Ovary (tissue), 3 donors: ENCODE data around the gene R3HDM2.

Experiments used
- POLR2A ChIP-seq: fragments of 450-650 bp; IDR thresholded peaks from one replicate; pipeline ENCODE4 v1.6.1; 2017; ENCODE audit warnings: antibody characterized with exemption, mild to moderate bottlenecking, moderate library complexity
- TF ChIP-seq, protein P1 (sequence below), 3 donors: fragments of 450-650 bp in 2 of 3; fragments of 200-600 bp in 1 of 3; IDR thresholded peaks; one replicate each; pipeline versions ENCODE4 v1.5.1 to v1.8.0; 2016 to 2022; ENCODE audit warnings: antibody characterized with exemption in 3 of 3, mild to moderate bottlenecking in 1 of 3
- donor health status: DM: no; HTN: no; CAD: no.

DNA sequence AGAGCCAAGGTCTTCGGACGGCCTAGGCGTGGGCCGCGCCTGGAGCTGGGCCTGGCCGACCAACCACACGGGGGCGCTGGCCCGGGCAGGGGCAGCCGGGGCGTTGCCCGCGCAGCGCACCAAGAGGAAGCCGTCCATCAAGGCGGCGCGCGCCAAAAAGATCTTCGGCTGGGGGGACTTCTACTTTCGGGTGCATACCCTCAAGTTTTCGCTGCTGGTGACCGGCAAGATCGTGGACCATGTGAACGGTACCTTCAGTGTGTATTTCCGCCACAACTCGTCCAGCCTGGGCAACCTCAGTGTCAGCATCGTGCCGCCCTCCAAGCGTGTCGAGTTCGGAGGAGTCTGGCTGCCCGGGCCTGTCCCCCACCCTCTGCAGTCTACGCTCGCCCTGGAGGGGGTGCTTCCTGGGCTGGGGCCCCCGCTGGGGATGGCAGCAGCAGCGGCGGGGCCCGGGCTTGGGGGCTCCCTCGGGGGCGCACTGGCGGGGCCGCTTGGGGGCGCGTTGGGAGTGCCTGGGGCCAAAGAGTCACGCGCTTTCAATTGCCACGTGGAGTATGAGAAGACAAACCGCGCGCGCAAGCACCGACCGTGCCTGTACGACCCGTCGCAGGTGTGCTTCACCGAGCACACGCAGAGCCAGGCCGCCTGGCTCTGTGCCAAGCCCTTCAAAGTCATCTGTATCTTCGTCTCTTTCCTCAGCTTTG is 205.7 kb downstream of the R3HDM2 start:
- TF ChIP-seq, protein P1, sequence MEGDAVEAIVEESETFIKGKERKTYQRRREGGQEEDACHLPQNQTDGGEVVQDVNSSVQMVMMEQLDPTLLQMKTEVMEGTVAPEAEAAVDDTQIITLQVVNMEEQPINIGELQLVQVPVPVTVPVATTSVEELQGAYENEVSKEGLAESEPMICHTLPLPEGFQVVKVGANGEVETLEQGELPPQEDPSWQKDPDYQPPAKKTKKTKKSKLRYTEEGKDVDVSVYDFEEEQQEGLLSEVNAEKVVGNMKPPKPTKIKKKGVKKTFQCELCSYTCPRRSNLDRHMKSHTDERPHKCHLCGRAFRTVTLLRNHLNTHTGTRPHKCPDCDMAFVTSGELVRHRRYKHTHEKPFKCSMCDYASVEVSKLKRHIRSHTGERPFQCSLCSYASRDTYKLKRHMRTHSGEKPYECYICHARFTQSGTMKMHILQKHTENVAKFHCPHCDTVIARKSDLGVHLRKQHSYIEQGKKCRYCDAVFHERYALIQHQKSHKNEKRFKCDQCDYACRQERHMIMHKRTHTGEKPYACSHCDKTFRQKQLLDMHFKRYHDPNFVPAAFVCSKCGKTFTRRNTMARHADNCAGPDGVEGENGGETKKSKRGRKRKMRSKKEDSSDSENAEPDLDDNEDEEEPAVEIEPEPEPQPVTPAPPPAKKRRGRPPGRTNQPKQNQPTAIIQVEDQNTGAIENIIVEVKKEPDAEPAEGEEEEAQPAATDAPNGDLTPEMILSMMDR (IDR thresholded peaks at IDR 0.05) = no peak
- TF ChIP-seq POLR2A = no peak
